Measurements from ENCODE around the gene EIF4A3. TPM values are rescaled to one million over a fixed set of nuclear protein-coding genes. Genes with fewer than 3 reads are reported as not detected.
"Not testable (repeated sequence)": the region's sequence is repeated elsewhere in the genome, so short reads cannot be mapped to it uniquely, and the experiment has no call there.

The EIF4A3 gene
- total RNA-seq, 1 experiment from 2014 or later, result 215 TPM

- Histone ChIP-seq H3K36me3 (no peaks in the 10 kb centered on the region), H3K4me3 (no peak overlapping the region), H3K27me3 (no peaks in the 10 kb centered on the region; the same call in 1 of the 2 replicates), H3K9me3 (no peaks in the 10 kb centered on the region)
- DNase-seq, result no peak
Measured at GRCh38 chr17:80181431-80181830, 34.5 kb upstream of the EIF4A3 start.

- Histone ChIP-seq H3K36me3 (no peaks in the 10 kb centered on the region), H3K9me3 (no peaks in the 10 kb centered on the region), H3K27me3 (no peaks in the 10 kb centered on the region; the same call in 1 of the 2 replicates), H3K4me3 (no peak overlapping the region)
- no peak for DNase-seq
Measured at GRCh38 chr17:80180192-80180591, 33.3 kb upstream of the EIF4A3 start.

- H3K27me3 ChIP-seq, result no peaks in the 10 kb centered on the region; the same call in 1 of the 2 replicates
- no peak overlapping the region for H3K4me3 ChIP-seq
- no peak for DNase-seq
- no peaks in the 10 kb centered on the region for H3K9me3 ChIP-seq
- no peaks in the 10 kb centered on the region for H3K36me3 ChIP-seq
Measured at GRCh38 chr17:80177986-80178595, 31.2 kb upstream of the EIF4A3 start.

GRCh38 chr17:80176757-80177156, 29.8 kb upstream of the EIF4A3 start:
- DNase-seq, result no peak
- no peaks in the 10 kb centered on the region; the same call in 1 of the 2 replicates for H3K27me3 ChIP-seq
- H3K4me3 ChIP-seq, result no peak overlapping the region
- no peaks in the 10 kb centered on the region for H3K36me3 ChIP-seq
- no peaks in the 10 kb centered on the region for H3K9me3 ChIP-seq

- H3K27me3 ChIP-seq, result no peaks in the 10 kb centered on the region
- no peak for DNase-seq
- no peak overlapping the region for H3K4me3 ChIP-seq
- no peaks in the 10 kb centered on the region for H3K9me3 ChIP-seq
- no peaks in the 10 kb centered on the region for H3K36me3 ChIP-seq
Measured at GRCh38 chr17:80173916-80174315, 27.0 kb upstream of the EIF4A3 start.

GRCh38 chr17:80173126-80173525, 26.2 kb upstream of the EIF4A3 start:
- Histone ChIP-seq H3K4me3 (no peak overlapping the region), H3K9me3 (no peaks in the 10 kb centered on the region), H3K36me3 (no peaks in the 10 kb centered on the region), H3K27me3 (no peaks in the 10 kb centered on the region)
- no peak for DNase-seq

- no peaks in the 10 kb centered on the region for H3K9me3 ChIP-seq
- no peaks in the 10 kb centered on the region for H3K27me3 ChIP-seq
- no peak for DNase-seq
- H3K4me3 ChIP-seq, result no peak overlapping the region
- no peaks in the 10 kb centered on the region for H3K36me3 ChIP-seq
Measured at GRCh38 chr17:80171681-80172080, 24.8 kb upstream of the EIF4A3 start.

- no peak for DNase-seq
- no peak within 1 kb of the TSS for H3K4me3 ChIP-seq
- H3K9me3 ChIP-seq, result no peaks in the 10 kb centered on the region
- no peaks in the 10 kb centered on the region for H3K36me3 ChIP-seq
- H3K27me3 ChIP-seq, result no peaks in the 10 kb centered on the region
Measured at GRCh38 chr17:80169784-80170500, 23.0 kb upstream of the EIF4A3 start, which contains the start of gene CARD14. CARD14 (plus strand) TSS chr17:80170030; CDS start chr17:80181439, 11,409 bp downstream.

GRCh38 chr17:80169107-80169506, 22.2 kb upstream of the EIF4A3 start:
- no peak for DNase-seq
- Histone ChIP-seq H3K27me3 (no peaks in the 10 kb centered on the region), H3K36me3 (no peaks in the 10 kb centered on the region), H3K9me3 (no peaks in the 10 kb centered on the region), H3K4me3 (no peak overlapping the region)

GRCh38 chr17:80168371-80168770, 21.4 kb upstream of the EIF4A3 start:
- DNase-seq, result no peak
- Histone ChIP-seq H3K27me3 (no peaks in the 10 kb centered on the region), H3K36me3 (no peaks in the 10 kb centered on the region), H3K4me3 (no peak overlapping the region), H3K9me3 (no peaks in the 10 kb centered on the region)

- H3K27me3 ChIP-seq, result no peaks in the 10 kb centered on the region
- H3K36me3 ChIP-seq, result no peaks in the 10 kb centered on the region
- no peak for DNase-seq
Measured at GRCh38 chr17:80166446-80166845, 19.5 kb upstream of the EIF4A3 start.

GRCh38 chr17:80164185-80164584, 17.3 kb upstream of the EIF4A3 start:
- Histone ChIP-seq H3K4me3 (no peak overlapping the region), H3K36me3 (no peaks in the 10 kb centered on the region), H3K27me3 (no peaks in the 10 kb centered on the region), H3K9me3 (no peaks in the 10 kb centered on the region)
- no peak for DNase-seq

More at GRCh38 chr17:80166446-80166845, 19.5 kb upstream of the EIF4A3 start:
- no peaks in the 10 kb centered on the region for H3K9me3 ChIP-seq
- H3K4me3 ChIP-seq, result no peak overlapping the region

GRCh38 chr17:80163336-80163735, 16.4 kb upstream of the EIF4A3 start:
- H3K9me3 ChIP-seq, result no peaks in the 10 kb centered on the region
- no peaks in the 10 kb centered on the region for H3K27me3 ChIP-seq
- H3K4me3 ChIP-seq, result no peak overlapping the region
- no peaks in the 10 kb centered on the region for H3K36me3 ChIP-seq
- DNase-seq, result no peak

GRCh38 chr17:80160536-80160935, 13.6 kb upstream of the EIF4A3 start:
- Histone ChIP-seq H3K9me3 (peaks cover 6% of the 10 kb centered on the region; the same call in 1 of the 2 replicates), H3K36me3 (no peaks in the 10 kb centered on the region), H3K4me3 (no peak overlapping the region), H3K27me3 (no peaks in the 10 kb centered on the region)
- no peak for DNase-seq

- Histone ChIP-seq H3K27me3 (no peaks in the 10 kb centered on the region), H3K9me3 (peaks cover 6% of the 10 kb centered on the region; the same call in 1 of the 2 replicates), H3K4me3 (no peak overlapping the region), H3K36me3 (no peaks in the 10 kb centered on the region)
- no peak for DNase-seq
Measured at GRCh38 chr17:80158846-80159245, 11.9 kb upstream of the EIF4A3 start.

- DNase-seq, result not testable (repeated sequence)
Measured at GRCh38 chr17:80155600-80155999, 8.7 kb upstream of the EIF4A3 start.

GRCh38 chr17:80154166-80154565, 7.2 kb upstream of the EIF4A3 start:
- Histone ChIP-seq H3K36me3 (no peaks in the 10 kb centered on the region), H3K4me3 (no peak overlapping the region), H3K27me3 (no peaks in the 10 kb centered on the region), H3K9me3 (peaks cover 8% of the 10 kb centered on the region; the same call in 1 of the 2 replicates)
- DNase-seq, result no peak

More at GRCh38 chr17:80155600-80155999, 8.7 kb upstream of the EIF4A3 start:
- not testable (repeated sequence) for H3K4me3 ChIP-seq, H3K9me3 ChIP-seq, H3K36me3 ChIP-seq, H3K27me3 ChIP-seq

GRCh38 chr17:80153004-80153403, 6.1 kb upstream of the EIF4A3 start:
- DNase-seq, result no peak
- H3K4me3 ChIP-seq, result no peak overlapping the region
- peaks cover 8% of the 10 kb centered on the region; the same call in 1 of the 2 replicates for H3K9me3 ChIP-seq
- no peaks in the 10 kb centered on the region for H3K27me3 ChIP-seq
- peaks cover 6% of the 10 kb centered on the region for H3K36me3 ChIP-seq
